Nephron progenitor cell (in vitro differentiated cells): Measurements from ENCODE around the gene GPATCH8.

Experiments used
- DNase-seq: peaks from one replicate; pipeline ENCODE4 v3.0.0; 2021
- H3K27ac Mint-ChIP-seq: 2 replicates; pipeline ENCODE4 v1.8.0; 2021; ENCODE audit warnings: mild to moderate bottlenecking, moderate library complexity, mixed read lengths
- H3K27me3 Mint-ChIP-seq: 2 replicates; pipeline ENCODE4 v1.8.0; 2021; ENCODE audit warnings: mild to moderate bottlenecking, low read depth, mixed read lengths; ENCODE audit not compliant: poor library complexity
- H3K36me3 Mint-ChIP-seq: 2 replicates; pipeline ENCODE4 v1.8.0; 2021; ENCODE audit warnings: low read depth, mixed read lengths
- H3K4me1 Mint-ChIP-seq: 2 replicates; pipeline ENCODE4 v1.8.0; 2021; ENCODE audit warnings: mixed read lengths
- H3K4me3 Mint-ChIP-seq: 2 replicates; pipeline ENCODE4 v1.8.0; 2021; ENCODE audit warnings: mild to moderate bottlenecking, moderate library complexity, mixed read lengths
- H3K9me3 Mint-ChIP-seq: 2 replicates; pipeline ENCODE4 v1.8.0; 2021; ENCODE audit warnings: mild to moderate bottlenecking, moderate library complexity, mixed read lengths
- TF ChIP-seq, protein P1 (sequence below): fragments of 200-600 bp; sonication (generic); IDR thresholded peaks from 2 replicates; pipeline ENCODE4 v1.5.0; 2021; ENCODE audit warnings: antibody characterized with exemption

GPATCH8 gene

GRCh38 chr17:44465897-44466296 is 37.3 kb downstream of the GPATCH8 start:
- DNase-seq: no peak
- H3K27ac Mint-ChIP-seq: no peak overlapping the region
- H3K27me3 Mint-ChIP-seq: no peaks in the 10 kb centered on the region
- H3K36me3 Mint-ChIP-seq: peaks cover 75% of the 10 kb centered on the region
- TF ChIP-seq, protein P1, sequence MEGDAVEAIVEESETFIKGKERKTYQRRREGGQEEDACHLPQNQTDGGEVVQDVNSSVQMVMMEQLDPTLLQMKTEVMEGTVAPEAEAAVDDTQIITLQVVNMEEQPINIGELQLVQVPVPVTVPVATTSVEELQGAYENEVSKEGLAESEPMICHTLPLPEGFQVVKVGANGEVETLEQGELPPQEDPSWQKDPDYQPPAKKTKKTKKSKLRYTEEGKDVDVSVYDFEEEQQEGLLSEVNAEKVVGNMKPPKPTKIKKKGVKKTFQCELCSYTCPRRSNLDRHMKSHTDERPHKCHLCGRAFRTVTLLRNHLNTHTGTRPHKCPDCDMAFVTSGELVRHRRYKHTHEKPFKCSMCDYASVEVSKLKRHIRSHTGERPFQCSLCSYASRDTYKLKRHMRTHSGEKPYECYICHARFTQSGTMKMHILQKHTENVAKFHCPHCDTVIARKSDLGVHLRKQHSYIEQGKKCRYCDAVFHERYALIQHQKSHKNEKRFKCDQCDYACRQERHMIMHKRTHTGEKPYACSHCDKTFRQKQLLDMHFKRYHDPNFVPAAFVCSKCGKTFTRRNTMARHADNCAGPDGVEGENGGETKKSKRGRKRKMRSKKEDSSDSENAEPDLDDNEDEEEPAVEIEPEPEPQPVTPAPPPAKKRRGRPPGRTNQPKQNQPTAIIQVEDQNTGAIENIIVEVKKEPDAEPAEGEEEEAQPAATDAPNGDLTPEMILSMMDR: no peak
- H3K4me1 Mint-ChIP-seq: peaks cover 25% of the 10 kb centered on the region
- no peak overlapping the region for H3K4me3 Mint-ChIP-seq
- no peaks in the 10 kb centered on the region for H3K9me3 Mint-ChIP-seq

- TF ChIP-seq, protein P1: no peak
- no peak overlapping the region for H3K27ac Mint-ChIP-seq
- peaks cover 70% of the 10 kb centered on the region for H3K36me3 Mint-ChIP-seq
- H3K4me1 Mint-ChIP-seq: peaks cover 25% of the 10 kb centered on the region
- no peak overlapping the region for H3K4me3 Mint-ChIP-seq
- no peaks in the 10 kb centered on the region for H3K9me3 Mint-ChIP-seq
- no peak for DNase-seq
- no peaks in the 10 kb centered on the region for H3K27me3 Mint-ChIP-seq
These were observed 37.9 kb downstream of the GPATCH8 start for GRCh38 chr17:44465276-44465675.

- Mint-ChIP-seq H3K9me3 (no peaks in the 10 kb centered on the region), H3K4me1 (peaks cover 25% of the 10 kb centered on the region), H3K36me3 (peaks cover 65% of the 10 kb centered on the region), H3K27me3 (no peaks in the 10 kb centered on the region), H3K4me3 (no peak overlapping the region), H3K27ac (peak overlapping the region; percentile 92)
- DNase-seq: no peak
- TF ChIP-seq, protein P1: no peak
These were observed 39.2 kb downstream of the GPATCH8 start for GRCh38 chr17:44464037-44464436.

DNA sequence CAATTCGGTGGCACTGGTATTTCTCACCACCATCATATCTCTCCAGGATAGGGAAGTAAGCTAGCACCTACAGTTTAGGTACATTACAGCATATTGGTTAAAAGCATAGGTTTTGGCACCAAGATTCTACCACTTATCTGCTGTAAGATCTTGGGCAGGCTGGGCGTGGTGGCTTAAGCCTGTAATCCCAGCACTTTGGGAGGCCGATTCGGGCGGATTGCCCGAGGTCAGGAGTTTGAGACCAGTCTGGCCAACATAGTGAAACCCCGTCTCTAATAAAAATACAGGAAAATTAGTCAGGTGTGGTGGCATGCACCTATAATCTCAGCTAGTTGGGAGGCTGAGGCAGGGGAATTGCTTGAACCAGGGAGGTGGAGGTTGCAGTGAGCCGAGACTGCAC is 51.4 kb downstream of the GPATCH8 start:
- Mint-ChIP-seq H3K4me1 (no peaks in the 10 kb centered on the region), H3K36me3 (peaks cover 15% of the 10 kb centered on the region), H3K27ac (no peak overlapping the region), H3K9me3 (no peaks in the 10 kb centered on the region), H3K4me3 (no peak overlapping the region), H3K27me3 (no peaks in the 10 kb centered on the region)
- TF ChIP-seq, protein P1: no peak
- DNase-seq: no peak

GRCh38 chr17:44451016-44451627 is 52.1 kb downstream of the GPATCH8 start:
- Mint-ChIP-seq H3K4me3 (no peak overlapping the region), H3K27me3 (no peaks in the 10 kb centered on the region), H3K27ac (peak overlapping the region; percentile 72), H3K4me1 (no peaks in the 10 kb centered on the region), H3K9me3 (no peaks in the 10 kb centered on the region), H3K36me3 (peaks cover 22% of the 10 kb centered on the region)
- TF ChIP-seq, protein P1: no peak
- no peak for DNase-seq

DNA sequence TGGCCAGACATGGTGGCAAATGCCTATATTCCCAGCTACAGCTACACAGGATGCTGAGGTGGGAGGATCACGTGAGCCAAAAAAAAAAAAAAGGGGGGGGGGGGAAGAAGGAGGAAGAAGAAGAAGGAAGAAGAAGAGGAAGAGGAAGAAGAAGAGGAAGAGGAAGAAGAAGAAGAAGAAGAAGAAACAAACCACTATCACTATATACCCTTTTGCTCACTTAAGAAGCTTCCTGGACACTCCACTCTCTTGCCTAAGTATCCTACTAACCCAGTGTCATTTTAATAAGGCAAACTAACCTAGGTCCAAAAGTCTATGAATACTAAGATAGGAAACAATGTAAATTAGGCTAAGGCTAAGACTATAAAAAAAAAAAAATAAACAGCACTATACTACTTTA is 54.8 kb downstream of the GPATCH8 start:
- peaks cover 34% of the 10 kb centered on the region for H3K36me3 Mint-ChIP-seq
- peaks cover 9% of the 10 kb centered on the region for H3K4me1 Mint-ChIP-seq
- no peak overlapping the region for H3K4me3 Mint-ChIP-seq
- DNase-seq: no peak
- no peaks in the 10 kb centered on the region for H3K27me3 Mint-ChIP-seq
- TF ChIP-seq, protein P1: no peak
- no peak overlapping the region for H3K27ac Mint-ChIP-seq
- H3K9me3 Mint-ChIP-seq: no peaks in the 10 kb centered on the region
